ENCODE measurements around the gene VOPP1. TPM values are rescaled to one million over a fixed set of nuclear protein-coding genes. Genes with fewer than 3 reads are reported as not detected.

The VOPP1 gene
- total and polyA plus RNA-seq, 9 of the 15 experiments (the other 6 are each of a cell fraction or from before 2014, with no cell fraction given), result 8.2 to 45.8 (median 31.2) TPM

DNA sequence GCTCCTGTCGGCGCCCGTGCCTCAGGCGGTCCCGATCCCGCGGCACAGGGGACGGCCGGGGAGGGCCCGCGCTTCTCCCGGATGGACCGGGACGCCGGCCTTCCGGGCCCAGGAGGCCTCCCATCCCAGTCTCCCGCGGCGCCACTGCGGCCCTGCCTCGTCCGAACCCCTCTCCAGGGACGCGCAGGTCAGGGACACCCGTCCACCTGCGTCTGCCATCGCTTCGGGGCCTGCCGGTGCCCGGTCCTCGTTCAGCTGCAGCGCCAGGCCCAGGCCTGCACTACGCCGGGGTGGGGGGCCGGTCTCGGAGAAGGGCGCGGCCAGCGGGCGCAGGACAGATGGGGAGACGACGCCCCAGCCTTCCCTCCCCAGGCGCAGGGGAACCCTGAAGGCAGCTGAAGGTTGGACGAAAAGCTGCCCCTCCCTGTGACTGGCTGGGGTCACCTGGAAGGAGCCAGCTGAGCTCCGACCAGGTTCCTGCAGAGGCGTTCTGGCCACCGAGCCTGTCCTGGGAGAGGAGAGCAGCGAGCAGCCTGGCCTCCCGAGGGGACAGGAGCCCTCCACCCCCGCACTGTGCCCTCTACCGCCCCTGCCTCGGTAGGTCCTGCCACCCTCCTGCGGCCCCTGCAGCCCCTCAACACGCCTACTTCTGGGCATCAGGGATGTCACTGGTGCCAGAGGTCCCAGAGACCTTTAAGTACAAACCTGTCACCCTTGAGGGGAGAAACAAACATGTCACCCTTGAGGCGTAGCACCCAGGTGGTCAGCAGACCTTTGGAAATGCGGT is 122.9 kb downstream of the VOPP1 start:
- Histone ChIP-seq H3K4me3 (no peak overlapping the region), H3K36me3 (ENCODE audit: control insufficient read depth, insufficient read depth, low read length) (no peaks in the 10 kb centered on the region), H3K79me2 (ENCODE audit: control insufficient read depth, insufficient read depth, low read length) (no peaks in the 10 kb centered on the region), H3K4me1 (replicated peaks in 1 of 2; ENCODE audit: control insufficient read depth in 2 of 2, insufficient read depth in 2 of 2, low read length in 2 of 2) (no peaks in the 10 kb centered on the region; a peak in 1 of 5 replicates), H2AFZ (ENCODE audit: low read depth, low read length) (no peak overlapping the region), H3K9me3 (replicated peaks; ENCODE audit: control insufficient read depth, insufficient read depth, low read depth, low read length) (no peaks in the 10 kb centered on the region), H3K4me2 (ENCODE audit: insufficient read depth, low read length) (no peak overlapping the region), H3K27ac (ENCODE audit: extremely low read depth, low read depth, low read length) (no peak overlapping the region), H3K9ac (ENCODE audit: insufficient read depth in 1 of 2, low read depth in 2 of 2, low read length in 2 of 2) (no peak overlapping the region), H3K9me1 (ENCODE audit: control insufficient read depth, insufficient read depth, low read length) (no peaks in the 10 kb centered on the region), H4K20me1 (replicated peaks; ENCODE audit: control insufficient read depth, insufficient read depth, low read length) (no peaks in the 10 kb centered on the region), H3K27me3 (ENCODE audit: control insufficient read depth in 2 of 2, insufficient read depth in 2 of 2, low read length in 2 of 2) (peaks cover 0 to 19% of the 10 kb centered on the region in 2 experiments; a peak in 3 of 5 replicates)
- FAIRE-seq (no peak), DNase-seq (ENCODE audit: extremely low read depth in 1 of 4, low spot score in 3 of 4) (peak in 1 of 4 experiments; percentile 3), ATAC-seq (no peak)
- CTCF ChIA-PET (ENCODE audit: low intra/inter-chr PET ratio), result no interaction called here
- no TSS peak for BruUV-seq (replicated peaks)
- in situ Hi-C loops (cut with MboI), result loop anchor here (10.0 kb wide), 1 partner anchor 145 kb away; no protein-coding TSS in a partner anchor
- intact Hi-C loops (cut with micrococcal nuclease), result no loop called here
- 41% methylated on average over 23 of the region's 56 CpGs for WGBS (ENCODE audit: insufficient coverage, low coverage, missing lambda C conversion rate)
- POLR2A ChIA-PET, result no interaction called here
- TF ChIP-seq, protein P1, sequence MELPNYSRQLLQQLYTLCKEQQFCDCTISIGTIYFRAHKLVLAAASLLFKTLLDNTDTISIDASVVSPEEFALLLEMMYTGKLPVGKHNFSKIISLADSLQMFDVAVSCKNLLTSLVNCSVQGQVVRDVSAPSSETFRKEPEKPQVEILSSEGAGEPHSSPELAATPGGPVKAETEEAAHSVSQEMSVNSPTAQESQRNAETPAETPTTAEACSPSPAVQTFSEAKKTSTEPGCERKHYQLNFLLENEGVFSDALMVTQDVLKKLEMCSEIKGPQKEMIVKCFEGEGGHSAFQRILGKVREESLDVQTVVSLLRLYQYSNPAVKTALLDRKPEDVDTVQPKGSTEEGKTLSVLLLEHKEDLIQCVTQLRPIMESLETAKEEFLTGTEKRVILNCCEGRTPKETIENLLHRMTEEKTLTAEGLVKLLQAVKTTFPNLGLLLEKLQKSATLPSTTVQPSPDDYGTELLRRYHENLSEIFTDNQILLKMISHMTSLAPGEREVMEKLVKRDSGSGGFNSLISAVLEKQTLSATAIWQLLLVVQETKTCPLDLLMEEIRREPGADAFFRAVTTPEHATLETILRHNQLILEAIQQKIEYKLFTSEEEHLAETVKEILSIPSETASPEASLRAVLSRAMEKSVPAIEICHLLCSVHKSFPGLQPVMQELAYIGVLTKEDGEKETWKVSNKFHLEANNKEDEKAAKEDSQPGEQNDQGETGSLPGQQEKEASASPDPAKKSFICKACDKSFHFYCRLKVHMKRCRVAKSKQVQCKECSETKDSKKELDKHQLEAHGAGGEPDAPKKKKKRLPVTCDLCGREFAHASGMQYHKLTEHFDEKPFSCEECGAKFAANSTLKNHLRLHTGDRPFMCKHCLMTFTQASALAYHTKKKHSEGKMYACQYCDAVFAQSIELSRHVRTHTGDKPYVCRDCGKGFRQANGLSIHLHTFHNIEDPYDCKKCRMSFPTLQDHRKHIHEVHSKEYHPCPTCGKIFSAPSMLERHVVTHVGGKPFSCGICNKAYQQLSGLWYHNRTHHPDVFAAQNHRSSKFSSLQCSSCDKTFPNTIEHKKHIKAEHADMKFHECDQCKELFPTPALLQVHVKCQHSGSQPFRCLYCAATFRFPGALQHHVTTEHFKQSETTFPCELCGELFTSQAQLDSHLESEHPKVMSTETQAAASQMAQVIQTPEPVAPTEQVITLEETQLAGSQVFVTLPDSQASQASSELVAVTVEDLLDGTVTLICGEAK (IDR thresholded peaks at IDR 0.05), result no peak
- TF ChIP-seq, protein P1 (CRISPR knock-in tag; IDR thresholded peaks at IDR 0.05), result no peak
- TF ChIP-seq AFF1 (IDR thresholded peaks at IDR 0.05; ENCODE audit: low read depth in 1 of 2, partially characterized antibody in 2 of 2) (no peak), TSC22D4 (tag; IDR thresholded peaks at IDR 0.05) (no peak), SAFB2 (IDR thresholded peaks at IDR 0.05; ENCODE audit: borderline replicate concordance, low read depth, low read length, severe bottlenecking) (no peak), ATF2 (CRISPR knock-in tag; IDR thresholded peaks at IDR 0.05) (no peak)
